HUES48 (cell line): Measurements from ENCODE around the gene OR8K1.

Experiments
- H3K27ac ChIP-seq: one replicate; pipeline ENCODE4 v1.7.0; 2013; ENCODE audit warnings: low read depth, low read length, inconsistent platforms
- H3K27me3 ChIP-seq: 2 replicates; pipeline ENCODE4 v1.6.1; 2013; ENCODE audit warnings: mild to moderate bottlenecking, low read length; ENCODE audit not compliant: control insufficient read depth, insufficient read depth
- H3K36me3 ChIP-seq: 2 replicates; pipeline ENCODE4 v1.6.1; 2013; ENCODE audit warnings: low read length; ENCODE audit not compliant: control insufficient read depth, insufficient read depth
- H3K4me1 ChIP-seq: 2 replicates; pipeline ENCODE4 v1.6.1; 2013; ENCODE audit warnings: mild to moderate bottlenecking, low read length; ENCODE audit not compliant: control insufficient read depth, insufficient read depth
- H3K4me3 ChIP-seq: 2 replicates; pipeline ENCODE4 v1.5.1; 2013; ENCODE audit warnings: mild to moderate bottlenecking, low read depth, low read length
- H3K9ac ChIP-seq: 2 replicates; pipeline ENCODE4 v1.6.1; 2013; ENCODE audit warnings: mild to moderate bottlenecking, low read depth, low read length, moderate library complexity
- H3K9me3 ChIP-seq: 2 replicates; pipeline ENCODE4 v1.6.1; 2013; ENCODE audit warnings: low read length; ENCODE audit not compliant: control insufficient read depth, insufficient read depth

The OR8K1 gene

DNA sequence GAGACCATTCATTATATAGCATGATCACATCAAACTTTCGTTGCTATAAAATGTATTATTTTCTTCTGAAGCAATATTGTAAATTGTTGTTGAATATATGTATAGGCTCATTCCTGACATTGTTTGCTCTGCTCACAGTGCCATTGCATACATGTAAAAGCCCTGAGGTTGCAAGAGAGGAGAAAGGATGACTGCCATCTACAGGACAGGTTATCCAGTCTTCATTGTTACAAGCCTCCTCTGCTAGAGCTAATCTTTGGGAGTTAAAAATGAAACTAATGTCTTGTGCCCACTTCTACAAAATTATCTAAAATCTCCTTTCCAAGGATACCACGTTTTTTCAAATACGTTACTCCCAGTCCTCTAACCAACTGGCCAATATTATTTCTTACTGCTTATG, 50.2 kb downstream of the OR8K1 start:
- Histone ChIP-seq H3K4me1 (no peaks in the 10 kb centered on the region), H3K9ac (no peak overlapping the region), H3K4me3 (no peak overlapping the region), H3K9me3 (no peaks in the 10 kb centered on the region), H3K36me3 (no peaks in the 10 kb centered on the region), H3K27me3 (no peaks in the 10 kb centered on the region), H3K27ac (no peak overlapping the region)
